NCI-H146 treated with DMSO at 0.1 percent for 48 hours (cell line): ENCODE measurements around the gene MSH6.
A peak's percentile ranks its signal among the peaks of the same experiment; 100 is the strongest.

Experiments used
- DNase-seq: peaks from one replicate; lab custom pipeline; 2025; ENCODE audit not compliant: unreplicated experiment; lab: John Stamatoyannopoulos, UW

Gene MSH6

DNA sequence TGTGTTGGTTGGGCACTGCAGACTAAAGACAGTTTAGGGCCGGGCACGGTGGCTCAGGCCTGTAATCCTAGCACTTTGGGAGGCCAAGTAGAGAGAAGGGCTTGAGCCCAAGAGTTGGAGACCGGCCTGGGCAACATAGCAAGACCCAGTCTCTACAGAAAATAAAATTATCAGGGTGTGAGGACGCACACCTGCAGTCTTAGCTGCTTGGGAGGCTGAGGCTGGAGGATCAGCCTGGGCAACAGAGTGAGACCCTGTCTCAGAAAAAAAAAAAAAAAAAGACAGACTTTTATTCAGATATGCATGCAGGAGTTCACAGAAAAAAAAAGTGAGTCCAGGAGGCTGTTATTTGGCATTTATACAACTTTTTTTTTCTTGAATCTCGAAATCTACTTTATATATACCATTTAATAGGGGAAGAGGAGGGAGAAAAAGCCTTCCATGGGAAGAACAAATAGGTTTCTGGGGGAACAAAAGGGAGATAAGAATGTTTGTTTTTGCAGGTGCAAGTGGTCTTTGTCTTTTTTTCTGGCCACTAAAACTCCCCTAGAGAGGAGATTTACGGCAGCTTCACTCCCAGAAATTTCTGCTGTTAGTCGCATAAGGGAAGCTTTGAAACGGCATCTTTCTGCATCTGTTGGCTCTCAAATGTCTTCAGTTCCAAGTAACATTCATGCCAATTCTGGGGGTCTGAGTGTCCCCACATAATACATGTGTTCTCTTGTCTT lies 4.1 kb upstream of the MSH6 start:
- no peak for DNase-seq

DNA sequence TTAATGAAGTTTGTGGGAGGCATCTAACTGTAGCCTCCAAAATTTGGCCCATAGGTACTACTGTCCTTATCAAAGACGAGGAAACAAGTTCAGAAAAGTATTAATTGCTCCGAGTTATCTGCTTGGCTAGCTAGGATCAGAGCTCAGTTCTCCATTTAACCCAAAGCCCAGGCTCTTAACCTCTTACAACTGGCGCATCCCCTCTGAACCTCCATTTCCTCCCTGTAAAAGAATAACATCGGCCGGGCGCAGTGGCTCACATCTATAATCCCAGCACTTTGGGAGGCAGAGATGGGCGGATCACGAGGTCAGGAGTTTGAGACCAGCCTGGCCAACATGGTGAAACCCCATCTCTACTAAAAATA lies 3.5 kb upstream of the MSH6 start:
- no peak for DNase-seq

DNA sequence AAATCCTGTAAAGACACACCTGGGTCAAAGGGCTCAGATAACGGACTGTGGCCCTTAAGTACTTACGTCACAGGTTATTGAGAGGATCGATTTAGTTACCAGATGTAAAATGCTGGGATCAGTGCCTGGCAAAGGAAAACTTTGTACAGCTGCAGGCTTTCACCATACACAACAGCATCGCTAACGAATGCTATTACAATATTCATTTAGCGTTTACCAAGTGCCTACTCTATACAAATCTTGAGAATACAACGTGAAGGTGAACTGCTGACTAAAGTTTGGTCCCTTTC lies 619 bp upstream of the MSH6 start:
- DNase-seq, result no peak

DNA sequence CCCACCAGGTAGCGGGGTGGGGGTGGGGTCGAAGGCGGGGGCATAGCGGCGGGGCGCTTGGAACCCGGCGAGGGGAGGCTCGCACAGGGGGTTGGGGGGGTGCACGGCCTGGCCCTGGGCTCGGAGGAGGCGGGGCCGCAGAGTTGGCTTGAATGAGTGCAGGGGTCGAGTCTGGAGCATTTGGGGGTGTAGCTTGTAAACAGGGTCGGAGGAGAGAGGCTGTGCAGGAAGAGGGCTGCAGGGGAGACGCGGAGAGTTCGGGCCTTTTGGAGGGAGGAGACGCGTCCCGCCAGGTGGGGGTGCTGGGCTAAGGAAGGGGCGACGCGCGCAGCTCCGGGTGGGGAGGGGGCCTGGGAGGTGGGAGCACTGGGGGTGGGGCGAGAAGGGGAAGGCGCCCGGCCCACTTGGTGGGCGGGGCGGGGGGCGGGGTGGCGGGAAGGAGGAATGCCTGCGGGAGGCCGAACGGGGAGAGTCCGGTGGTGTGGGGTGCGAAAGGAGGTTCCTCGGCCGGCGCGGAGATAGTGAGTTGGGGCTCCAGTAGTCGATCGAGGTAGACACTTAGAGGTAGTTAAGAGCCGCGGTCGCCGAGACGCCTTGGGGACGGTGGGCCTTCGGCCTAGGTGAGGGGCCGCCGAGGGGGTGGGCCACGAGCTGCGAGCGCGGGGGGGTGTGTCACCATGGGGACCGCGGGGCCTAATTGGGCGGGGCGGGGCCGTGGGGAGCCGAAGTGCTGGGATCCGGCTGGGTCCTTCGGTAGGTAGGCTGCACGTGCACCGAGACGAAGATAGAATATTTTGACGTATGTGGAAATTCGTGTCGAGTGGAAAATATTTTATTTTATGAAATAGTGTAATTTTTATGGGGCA lies 774 bp downstream of the MSH6 start:
- DNase-seq, result peak; percentile 37

DNA sequence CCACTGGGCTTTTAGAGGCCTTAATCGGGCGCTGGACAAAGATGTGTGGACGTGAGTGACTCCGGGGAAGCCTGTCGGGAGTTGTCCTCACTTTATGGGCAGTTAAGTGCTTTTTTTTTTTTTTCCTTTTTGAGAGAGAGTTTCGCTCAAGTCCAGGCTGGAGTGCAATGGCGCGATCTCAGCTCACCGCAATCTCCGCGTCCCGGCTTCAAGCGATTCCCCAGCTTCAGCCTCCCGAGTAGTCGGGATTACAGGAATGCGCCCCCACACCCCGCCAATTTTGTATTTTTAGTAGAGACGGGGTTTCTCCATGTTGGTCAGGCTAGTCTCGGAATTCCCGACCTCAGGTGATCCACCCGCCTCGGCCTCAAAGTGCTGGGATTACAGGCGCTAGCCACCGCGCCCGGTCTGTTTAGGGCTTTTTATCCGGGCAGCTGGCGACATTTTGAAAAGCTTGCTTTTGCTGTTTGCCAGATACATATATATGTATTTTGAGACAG lies 1.5 kb downstream of the MSH6 start:
- DNase-seq, result no peak

DNA sequence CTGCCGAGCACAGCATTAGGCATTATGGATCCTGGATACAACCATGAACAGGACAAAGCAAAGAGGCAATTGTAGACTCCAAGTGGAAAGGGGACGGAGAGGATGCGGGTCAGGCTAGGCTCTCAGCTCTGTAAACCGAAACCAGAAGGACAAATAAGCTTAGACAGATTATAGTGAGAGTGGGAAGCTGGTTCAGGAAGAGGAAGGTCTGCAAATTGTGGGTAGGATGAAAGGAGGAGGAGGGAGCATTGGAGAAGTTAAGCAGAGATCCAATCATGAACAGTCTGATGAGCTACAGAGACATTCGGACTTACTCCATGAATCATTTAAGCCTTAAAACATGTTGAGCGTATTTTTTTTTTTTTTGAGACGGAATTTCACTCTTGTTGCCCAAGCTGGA lies 3.0 kb downstream of the MSH6 start:
- DNase-seq, result no peak

DNA sequence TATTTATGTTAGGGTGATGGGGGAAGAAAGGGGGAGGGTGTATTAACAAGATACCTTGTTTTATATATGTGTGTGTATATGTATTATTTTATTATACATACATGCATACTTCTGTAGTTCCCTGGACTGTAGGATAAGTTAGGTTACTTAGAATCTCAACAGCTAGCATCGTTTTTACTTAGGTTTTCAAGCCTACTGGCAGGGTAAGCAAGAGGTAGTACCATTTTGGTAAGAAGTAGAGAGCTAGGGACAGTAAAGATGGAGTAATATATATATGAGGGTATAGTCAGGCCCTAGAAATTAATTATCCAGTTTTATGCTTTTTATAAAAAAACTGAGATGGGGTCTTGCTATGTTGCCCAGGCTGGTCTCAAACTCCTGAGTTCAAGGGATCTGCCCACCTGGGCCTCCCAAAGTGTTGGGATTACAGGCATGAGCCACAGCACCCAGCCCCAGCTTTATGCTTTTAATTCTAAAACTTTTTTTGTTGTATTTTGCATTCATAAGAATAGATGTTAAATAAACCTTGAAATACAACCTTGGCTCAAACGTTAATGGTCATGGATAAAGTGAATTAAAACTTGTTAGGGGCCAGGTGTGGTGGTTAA lies 13.2 kb downstream of the MSH6 start:
- no peak for DNase-seq

DNA sequence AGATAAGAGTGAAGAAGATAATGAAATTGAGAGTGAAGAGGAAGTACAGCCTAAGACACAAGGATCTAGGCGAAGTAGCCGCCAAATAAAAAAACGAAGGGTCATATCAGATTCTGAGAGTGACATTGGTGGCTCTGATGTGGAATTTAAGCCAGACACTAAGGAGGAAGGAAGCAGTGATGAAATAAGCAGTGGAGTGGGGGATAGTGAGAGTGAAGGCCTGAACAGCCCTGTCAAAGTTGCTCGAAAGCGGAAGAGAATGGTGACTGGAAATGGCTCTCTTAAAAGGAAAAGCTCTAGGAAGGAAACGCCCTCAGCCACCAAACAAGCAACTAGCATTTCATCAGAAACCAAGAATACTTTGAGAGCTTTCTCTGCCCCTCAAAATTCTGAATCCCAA lies 15.7 kb downstream of the MSH6 start:
- DNase-seq, result no peak

DNA sequence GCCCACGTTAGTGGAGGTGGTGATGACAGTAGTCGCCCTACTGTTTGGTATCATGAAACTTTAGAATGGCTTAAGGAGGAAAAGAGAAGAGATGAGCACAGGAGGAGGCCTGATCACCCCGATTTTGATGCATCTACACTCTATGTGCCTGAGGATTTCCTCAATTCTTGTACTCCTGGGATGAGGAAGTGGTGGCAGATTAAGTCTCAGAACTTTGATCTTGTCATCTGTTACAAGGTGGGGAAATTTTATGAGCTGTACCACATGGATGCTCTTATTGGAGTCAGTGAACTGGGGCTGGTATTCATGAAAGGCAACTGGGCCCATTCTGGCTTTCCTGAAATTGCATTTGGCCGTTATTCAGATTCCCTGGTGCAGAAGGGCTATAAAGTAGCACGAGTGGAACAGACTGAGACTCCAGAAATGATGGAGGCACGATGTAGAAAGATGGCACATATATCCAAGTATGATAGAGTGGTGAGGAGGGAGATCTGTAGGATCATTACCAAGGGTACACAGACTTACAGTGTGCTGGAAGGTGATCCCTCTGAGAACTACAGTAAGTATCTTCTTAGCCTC lies 16.2 kb downstream of the MSH6 start:
- DNase-seq, result no peak

DNA sequence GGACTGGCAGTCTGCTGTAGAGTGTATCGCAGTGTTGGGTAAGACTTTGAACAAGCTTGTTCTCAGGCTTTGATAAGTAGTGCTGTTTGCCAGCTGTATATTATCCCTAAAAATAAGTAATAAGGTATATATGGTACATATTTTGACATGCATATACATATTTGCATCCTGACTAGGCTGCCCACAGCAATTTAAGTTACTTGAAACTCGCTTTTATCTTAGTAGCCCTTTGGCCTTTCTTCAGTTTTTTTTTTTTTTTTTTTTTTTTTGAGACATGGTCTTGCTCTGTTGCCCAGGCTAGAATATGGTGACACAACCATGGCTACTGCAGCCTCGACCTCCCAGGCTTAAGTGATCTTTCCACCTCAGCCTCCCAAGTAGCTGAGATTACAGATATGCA lies 18.2 kb downstream of the MSH6 start:
- DNase-seq, result no peak

DNA sequence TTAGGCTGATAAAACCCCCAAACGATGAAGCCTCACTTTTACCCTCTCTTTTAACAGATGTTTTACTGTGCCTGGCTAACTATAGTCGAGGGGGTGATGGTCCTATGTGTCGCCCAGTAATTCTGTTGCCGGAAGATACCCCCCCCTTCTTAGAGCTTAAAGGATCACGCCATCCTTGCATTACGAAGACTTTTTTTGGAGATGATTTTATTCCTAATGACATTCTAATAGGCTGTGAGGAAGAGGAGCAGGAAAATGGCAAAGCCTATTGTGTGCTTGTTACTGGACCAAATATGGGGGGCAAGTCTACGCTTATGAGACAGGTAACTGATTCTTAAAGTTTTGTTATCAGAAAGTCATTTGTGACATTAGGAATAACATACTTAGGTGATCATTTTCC lies 20.4 kb downstream of the MSH6 start:
- no peak for DNase-seq

DNA sequence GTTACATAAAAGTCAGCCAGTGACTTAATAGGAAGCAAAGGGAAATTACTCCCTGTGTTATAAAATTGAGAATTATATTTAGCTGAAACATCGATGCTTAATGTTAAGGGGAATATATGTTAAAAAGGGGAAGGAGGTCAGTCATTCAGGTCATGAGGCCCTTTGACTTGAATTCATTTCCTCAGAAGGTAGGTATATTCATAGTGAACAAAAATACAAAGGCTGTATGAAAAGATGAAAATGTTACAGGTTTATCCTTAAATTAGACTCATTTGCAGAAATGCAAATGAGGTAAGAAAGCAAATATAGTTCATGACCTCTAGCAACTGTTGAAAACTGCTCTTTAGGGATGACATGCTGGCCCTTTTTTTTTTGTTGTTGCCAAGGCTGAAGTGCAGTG lies 20.8 kb downstream of the MSH6 start:
- DNase-seq, result no peak

DNA sequence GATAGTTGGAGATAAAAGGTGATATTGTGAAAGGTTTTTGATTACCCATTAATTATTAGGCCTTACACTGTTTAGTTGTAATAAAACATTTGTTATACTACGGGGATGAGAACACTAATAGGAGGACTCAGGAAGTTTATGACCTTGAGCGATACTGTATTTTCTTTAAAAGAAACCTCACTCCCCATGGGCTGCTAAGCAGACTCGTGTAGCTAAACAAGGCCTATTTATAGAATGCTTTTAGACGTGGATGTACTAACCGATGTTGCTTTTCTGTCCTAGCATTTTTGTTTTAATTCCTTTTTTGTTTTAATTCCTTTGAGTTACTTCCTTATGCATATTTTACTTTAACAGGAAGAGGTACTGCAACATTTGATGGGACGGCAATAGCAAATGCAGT lies 22.9 kb downstream of the MSH6 start:
- DNase-seq, result no peak

DNA sequence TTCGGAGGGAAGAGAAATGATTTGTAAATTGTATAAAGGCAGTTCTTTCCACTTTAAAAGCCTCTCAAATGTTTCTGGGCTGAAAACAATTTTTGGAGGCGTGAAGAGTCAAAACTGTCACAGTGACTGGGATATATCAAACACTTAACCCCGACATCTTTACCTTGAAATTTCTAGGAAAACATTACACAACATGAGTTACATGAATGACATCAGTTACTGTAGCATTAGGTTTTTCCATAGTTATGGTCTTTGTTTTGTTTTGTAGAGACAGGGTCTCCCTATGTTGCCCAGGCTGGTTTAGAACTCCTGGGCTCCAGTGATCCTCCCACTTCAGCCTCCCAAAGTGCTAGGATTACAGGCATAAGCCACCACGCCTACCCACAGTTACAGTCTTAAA lies 25.7 kb downstream of the MSH6 start:
- DNase-seq, result no peak

DNA sequence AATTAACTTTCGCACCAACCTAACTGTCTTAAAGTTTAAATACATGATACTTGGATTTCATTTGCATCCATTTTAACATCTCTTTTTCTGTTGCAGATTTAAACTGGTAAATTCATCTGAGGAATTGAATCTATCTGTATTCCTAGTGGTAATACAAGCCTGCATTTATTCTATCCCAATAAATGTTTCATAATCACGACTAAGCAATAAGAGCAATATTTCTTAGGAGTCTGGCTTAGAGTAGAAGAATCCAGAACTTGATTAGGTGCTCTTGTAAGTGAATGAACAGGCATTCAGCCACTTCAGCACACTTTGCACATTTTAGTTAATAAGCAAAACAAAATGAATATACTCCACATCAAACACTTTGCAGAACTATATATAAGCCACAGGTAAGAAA lies 27.0 kb downstream of the MSH6 start:
- DNase-seq, result no peak

DNA sequence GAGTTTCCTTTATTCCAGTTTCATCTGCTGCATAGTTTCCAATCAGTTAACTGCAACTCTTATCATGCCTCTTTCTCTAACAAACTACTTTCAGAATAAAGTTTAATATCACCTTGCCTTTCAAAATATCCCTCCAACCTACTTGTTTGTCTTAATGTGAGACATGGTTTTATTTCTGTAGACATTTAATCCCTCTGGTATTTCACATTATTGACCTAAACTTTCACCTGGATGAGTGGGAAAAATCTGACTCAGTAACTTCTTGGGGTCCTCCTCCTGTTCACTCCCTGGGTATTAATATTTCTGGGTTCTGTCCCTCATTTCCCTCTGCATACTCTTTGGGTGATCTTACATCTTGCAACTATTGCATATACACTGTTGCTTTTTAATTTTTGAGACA lies 27.9 kb downstream of the MSH6 start:
- no peak for DNase-seq

DNA sequence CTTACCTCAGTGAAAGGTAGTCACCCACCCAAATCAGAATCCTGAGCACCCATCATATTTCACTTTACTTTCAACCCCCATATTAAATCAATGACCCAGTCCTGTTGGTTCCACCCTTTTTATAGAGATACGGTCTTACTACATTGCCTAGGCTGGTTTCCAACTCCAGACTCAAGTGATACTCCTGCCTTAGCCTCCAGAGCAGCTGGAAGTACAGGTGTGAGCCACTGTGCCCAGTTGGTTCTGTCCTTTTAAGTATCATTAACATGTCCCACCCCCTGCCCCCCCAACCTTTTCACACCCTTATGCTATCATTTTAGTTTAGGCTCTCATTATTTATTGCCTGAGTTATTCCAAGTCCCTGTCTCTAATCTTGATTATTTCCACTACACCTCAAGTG lies 28.7 kb downstream of the MSH6 start:
- no peak for DNase-seq

DNA sequence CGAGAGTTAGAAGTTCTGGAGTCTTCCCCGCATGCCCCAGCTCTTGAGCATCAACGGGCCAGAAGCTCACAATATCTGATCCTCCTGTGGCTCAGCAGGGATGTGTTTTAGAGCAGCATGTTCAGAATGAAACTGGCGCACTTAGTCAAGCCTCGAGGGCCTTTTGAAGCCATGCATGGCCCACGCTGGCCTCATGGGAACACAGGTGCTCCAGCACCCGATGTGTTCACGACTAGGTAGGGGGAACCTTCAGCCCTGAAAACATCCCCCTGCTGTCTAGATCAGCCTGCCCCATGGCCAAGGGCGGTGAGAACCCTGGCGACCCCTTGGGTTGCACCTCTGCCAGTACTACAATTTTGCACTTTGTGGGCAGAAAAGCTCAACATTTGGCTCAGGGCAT lies 32.8 kb downstream of the MSH6 start:
- DNase-seq, result no peak

DNA sequence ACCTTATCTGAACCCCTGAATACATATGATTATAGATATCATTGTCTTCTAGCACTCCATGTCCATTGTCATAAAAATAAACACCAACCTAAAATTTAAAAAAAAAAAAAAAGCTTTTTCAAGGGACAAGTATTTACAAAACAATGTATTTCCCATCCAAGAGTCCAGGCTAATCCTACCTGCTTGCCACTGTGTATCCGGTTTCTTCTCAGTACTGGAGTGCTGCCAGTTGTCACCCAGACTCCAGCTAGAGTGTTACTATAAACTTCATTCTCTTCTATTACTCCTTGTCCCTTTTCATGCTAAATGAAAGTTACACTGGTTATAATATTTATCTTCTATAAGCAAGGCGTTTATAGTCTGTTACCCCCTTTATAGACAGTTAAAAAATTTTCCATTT lies 35.8 kb downstream of the MSH6 start:
- no peak for DNase-seq

DNA sequence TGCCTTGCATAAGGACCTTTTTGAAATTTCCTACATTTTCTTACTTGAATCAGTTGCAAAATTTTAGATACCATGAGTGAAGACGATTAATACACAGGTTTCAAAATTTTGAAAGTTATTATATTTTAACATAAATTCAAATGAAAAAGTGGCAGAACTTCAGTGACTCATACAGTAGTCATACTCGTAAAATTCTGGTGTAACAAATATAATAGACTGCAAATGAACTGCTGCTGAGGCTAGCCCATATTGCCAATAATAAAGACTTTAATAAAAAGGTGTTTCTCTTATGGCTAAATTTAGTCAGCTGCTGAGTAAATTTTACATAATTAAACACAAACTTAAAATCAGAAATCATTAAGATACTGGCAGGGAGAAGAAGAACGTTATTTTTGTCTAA lies 36.9 kb downstream of the MSH6 start:
- DNase-seq, result no peak

DNA sequence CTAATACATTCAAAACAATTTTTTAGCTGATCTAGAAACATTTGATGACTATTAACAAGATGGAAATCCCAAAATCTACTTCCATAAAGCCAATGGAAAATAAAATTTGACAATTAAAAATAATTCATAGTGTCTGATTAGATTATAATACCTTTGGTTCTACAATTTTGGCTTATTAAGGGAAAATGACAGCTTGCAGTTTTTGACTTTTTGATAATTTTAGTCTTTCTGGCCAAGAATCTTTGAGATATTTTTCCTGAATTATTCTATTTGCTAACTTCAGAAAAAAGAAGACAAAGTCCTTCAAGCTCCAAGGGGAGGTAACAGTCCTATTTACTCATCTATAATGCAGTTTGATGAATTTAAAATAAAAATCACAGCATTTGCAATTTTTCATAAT lies 39.6 kb downstream of the MSH6 start:
- DNase-seq, result no peak

DNA sequence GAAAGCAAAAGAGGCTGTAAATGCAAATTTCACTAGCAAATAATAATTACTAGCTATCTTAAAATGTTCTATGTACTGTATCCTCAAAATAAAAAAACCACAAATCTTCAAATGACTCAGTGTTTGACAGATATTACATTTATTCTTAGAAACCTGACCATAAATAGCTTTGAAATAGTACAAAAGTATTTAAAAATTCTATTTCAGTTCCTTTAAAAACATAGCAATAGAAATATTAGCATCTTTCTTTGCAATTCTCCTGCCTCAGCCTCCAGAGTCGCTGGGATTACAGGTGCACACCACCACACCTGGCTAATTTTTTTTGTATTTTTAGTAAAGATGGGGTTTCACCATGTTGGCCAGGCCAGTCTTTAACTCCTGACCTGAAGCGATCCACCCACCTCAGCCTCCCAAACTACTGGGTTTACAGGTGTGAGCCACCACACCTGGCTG lies 50.6 kb downstream of the MSH6 start:
- no peak for DNase-seq
